C4-2B (cell line): Measurements from ENCODE around the gene PCIF1.
"Not testable (repeated sequence)": the region's sequence is repeated elsewhere in the genome, so short reads cannot be mapped to it uniquely, and the experiment has no call there.

ENCODE experiments used
- H3K27ac ChIP-seq: fragments of 450-650 bp; 2 replicates; pipeline ENCODE4 v1.5.1; 2017
- CTCF ChIP-seq: fragments of 450-650 bp; conservative IDR thresholded peaks from 2 replicates; pipeline ENCODE4 v1.5.1; 2017; ENCODE audit warnings: mild to moderate bottlenecking
- ZFX ChIP-seq: fragments of 450-650 bp; IDR thresholded peaks from 2 replicates; pipeline ENCODE4 v1.6.1; 2017

PCIF1 gene

DNA sequence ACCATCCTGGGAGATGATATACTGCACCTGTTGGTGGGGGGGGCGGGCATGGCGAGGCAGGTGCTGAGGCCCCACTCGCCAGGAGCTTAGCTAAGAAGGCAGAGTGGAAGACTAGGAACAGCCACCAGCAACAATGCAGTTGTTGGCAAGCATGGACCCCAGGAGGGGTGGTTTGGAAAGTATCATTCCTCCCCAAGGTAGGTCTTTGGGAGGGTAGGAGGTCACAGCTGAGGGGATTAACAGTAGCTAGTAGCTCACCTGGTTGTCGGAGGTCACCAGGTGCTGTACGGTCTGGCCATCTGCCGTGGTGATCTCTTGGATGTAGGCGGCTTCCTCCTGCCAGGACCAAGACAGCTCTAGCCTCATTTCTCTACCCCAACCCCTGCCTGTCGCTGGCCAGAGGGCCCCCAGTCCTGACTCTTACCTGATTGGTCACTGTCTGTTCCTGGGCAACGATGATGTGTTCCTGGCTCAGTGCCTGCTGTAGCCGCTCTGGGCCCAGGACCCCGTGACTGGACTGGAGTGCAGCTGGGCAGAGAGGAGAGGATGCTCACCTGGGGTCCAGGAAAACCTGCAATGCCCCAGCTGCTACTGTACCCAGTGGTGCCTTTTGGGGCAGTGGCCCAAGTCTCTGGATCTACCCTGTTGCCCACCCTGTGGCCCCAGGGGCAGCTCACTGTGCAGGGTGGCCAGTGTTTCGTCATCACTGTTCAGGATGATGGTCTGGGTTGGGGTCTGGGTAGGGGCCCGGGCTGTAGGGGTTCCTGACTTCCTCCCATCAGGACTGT, 15.3 kb downstream of the PCIF1 start:
- TF ChIP-seq CTCF = no peak
- TF ChIP-seq ZFX = no peak
- no peak overlapping the region for H3K27ac ChIP-seq

- TF ChIP-seq ZFX (no peak), CTCF (no peak)
- H3K27ac ChIP-seq = no peak overlapping the region
Measured at GRCh38 chr20:45950330-45950646, 15.8 kb downstream of the PCIF1 start.

DNA sequence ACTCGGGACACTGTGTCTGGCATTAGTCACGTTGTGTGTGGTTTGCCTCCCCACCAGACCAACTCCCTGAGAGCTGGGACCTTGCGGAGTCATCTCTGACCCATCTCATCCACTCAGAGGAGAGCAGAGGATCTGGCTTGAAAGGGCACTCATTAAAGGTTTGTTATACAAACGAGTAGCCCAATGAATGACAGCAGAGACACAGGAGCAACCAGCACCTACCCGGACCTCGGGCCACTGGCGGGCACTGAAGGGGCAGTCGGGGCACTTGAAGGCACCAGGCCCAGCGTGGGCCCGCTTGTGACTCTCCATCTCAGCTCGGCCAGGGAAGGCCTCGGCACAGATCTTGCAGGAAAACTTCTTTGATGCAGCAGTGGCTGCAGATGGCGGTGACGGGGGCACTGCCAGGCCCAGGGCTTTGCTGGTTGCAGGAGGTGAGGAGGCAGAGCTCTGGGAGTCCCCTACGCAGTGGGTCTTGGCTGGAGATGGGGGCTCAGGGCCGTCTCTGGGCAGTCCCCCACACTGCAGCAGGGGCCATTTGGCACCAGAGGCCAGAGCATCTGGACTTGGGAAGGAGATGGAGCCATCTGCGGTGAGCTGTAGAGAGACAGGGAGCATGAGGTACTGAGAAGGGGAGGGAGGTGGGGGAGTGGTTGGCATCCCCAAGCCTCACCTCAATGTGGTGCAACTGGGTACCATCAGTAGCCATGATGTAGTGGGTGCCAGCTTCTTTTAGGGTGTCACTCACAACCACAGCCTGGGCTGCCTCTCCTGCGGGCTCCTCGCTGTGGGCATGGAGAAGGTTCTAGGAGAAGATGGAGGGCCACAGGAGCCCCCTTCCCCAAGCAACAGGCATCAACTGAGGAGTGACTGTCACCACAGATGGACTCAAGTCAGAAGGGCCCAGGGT, 17.7 kb downstream of the PCIF1 start:
- no peak for TF ChIP-seq CTCF
- no peak for TF ChIP-seq ZFX
- no peak overlapping the region for H3K27ac ChIP-seq

DNA sequence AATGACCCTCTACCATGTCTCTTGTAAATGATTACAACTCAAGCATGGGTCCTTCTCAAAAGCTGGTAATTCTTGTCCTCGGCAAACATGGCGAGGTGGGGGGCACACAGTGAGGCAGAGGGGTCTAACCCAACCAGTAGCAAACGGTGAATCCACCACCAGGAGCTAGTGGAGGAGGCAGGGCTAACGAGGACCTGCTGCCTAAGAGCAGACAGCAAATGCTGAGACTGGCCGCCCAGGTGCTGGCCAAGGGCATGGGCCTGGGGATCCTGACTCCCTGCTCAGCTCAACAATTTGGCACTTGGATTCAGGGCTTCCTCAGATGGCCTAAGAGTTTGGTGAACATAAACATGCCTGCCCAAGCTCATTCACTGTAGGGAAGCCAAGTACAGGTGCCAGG, 18.4 kb downstream of the PCIF1 start:
- no peak overlapping the region for H3K27ac ChIP-seq
- TF ChIP-seq CTCF = no peak
- no peak for TF ChIP-seq ZFX

GRCh38 chr20:45953672-45954071, 19.2 kb downstream of the PCIF1 start:
- no peak for TF ChIP-seq ZFX
- no peak for TF ChIP-seq CTCF
- H3K27ac ChIP-seq = no peak overlapping the region

- H3K27ac ChIP-seq = not testable (repeated sequence)
Measured at GRCh38 chr20:45956326-45956725, 21.8 kb downstream of the PCIF1 start.

GRCh38 chr20:45957021-45957941, 22.8 kb downstream of the PCIF1 start:
- H3K27ac ChIP-seq = no peak overlapping the region
- no peak for TF ChIP-seq ZFX

- H3K27ac ChIP-seq = no peak overlapping the region
- TF ChIP-seq ZFX = no peak
- no peak for TF ChIP-seq CTCF
Measured at GRCh38 chr20:45958593-45958992, 24.1 kb downstream of the PCIF1 start.
